Measurements from ENCODE around the gene CARS2. TPM values are rescaled to one million over a fixed set of nuclear protein-coding genes. Genes with fewer than 3 reads are reported as not detected.
"Not testable (repeated sequence)": the region's sequence is repeated elsewhere in the genome, so short reads cannot be mapped to it uniquely, and the experiment has no call there.

The CARS2 gene
- total RNA-seq, 1 donor = 107 TPM

DNA sequence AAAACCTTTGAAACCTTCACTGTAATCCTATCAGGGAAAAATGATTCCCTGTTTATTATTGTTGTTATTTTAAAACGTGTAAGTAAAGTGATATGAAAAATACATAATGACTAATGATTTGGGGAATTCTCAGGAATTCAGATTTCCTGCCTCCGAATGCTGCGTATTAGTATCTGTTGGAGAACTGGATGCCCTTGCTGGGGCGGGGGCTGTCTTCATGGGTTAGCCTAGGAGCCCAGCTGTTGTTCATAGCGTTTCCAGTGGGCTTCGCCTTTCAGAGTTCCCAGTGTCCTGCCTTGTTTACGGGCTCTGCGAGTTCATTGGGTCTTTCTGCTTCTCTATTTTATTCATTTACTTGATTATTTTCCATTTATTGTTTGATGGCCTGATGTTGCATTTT lies 72.1 kb downstream of the CARS2 start:
- DNase-seq (ENCODE audit: low read depth) = no peak
- no peak overlapping the region for H3K4me3 ChIP-seq (ENCODE audit: low read depth, low read length)
- TF ChIP-seq, protein P1, sequence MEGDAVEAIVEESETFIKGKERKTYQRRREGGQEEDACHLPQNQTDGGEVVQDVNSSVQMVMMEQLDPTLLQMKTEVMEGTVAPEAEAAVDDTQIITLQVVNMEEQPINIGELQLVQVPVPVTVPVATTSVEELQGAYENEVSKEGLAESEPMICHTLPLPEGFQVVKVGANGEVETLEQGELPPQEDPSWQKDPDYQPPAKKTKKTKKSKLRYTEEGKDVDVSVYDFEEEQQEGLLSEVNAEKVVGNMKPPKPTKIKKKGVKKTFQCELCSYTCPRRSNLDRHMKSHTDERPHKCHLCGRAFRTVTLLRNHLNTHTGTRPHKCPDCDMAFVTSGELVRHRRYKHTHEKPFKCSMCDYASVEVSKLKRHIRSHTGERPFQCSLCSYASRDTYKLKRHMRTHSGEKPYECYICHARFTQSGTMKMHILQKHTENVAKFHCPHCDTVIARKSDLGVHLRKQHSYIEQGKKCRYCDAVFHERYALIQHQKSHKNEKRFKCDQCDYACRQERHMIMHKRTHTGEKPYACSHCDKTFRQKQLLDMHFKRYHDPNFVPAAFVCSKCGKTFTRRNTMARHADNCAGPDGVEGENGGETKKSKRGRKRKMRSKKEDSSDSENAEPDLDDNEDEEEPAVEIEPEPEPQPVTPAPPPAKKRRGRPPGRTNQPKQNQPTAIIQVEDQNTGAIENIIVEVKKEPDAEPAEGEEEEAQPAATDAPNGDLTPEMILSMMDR (IDR thresholded peaks at IDR 0.05; ENCODE audit: insufficient read depth, low read depth, low read length) = no peak

DNA sequence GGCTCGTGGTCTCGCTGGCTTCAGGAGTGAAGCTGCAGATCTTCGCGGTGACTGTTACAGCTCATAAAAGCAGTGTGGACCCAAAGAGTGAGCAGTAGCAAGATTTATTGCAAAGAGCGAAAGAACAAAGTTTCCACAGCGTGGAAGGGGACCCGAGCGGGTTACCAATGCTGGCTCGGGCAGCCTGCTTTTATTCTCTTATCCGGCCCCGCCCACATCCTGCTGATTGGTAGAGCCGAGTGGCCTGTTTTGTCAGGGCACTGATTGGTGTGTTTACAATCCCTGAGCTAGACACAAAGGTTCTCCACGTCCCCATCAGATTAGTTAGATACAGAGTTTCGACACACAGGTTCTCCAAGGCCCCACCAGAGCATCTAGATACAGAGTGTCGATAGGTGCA lies 73.7 kb downstream of the CARS2 start:
- DNase-seq (ENCODE audit: low read depth); H3K4me3 ChIP-seq (ENCODE audit: low read depth, low read length): not testable (repeated sequence)

DNA sequence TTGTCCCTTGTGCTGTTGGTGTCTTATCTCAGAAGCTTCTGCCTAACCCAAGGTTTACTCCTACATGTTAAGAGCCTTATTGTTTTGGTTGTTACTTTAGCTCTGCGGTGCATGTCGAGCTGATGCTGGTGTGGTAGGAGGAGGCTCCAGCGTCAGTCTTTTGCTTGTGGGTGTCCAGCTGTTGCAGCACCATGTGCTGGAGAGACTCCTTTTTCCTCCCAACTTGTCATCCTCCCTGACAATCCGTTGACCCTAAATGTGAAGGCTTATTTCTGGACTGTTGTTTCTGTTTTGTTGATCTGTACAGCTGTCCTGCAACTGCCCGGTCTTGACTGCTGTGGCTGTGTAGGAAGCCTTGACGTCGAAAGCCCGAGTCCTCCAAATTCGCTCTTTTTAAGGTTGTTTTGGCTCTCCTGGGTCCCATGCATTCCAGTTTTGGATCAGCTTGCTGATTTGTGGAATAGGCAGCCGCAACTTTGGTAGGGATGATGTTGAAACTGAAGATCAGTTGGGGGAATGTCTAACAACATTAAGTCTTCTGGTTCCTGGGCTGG lies 75.3 kb downstream of the CARS2 start:
- H3K4me3 ChIP-seq (ENCODE audit: low read depth, low read length) = no peak overlapping the region
- TF ChIP-seq, protein P1 (IDR thresholded peaks at IDR 0.05; ENCODE audit: insufficient read depth, low read depth, low read length) = no peak
- DNase-seq (ENCODE audit: low read depth) = peak; percentile 62

DNA sequence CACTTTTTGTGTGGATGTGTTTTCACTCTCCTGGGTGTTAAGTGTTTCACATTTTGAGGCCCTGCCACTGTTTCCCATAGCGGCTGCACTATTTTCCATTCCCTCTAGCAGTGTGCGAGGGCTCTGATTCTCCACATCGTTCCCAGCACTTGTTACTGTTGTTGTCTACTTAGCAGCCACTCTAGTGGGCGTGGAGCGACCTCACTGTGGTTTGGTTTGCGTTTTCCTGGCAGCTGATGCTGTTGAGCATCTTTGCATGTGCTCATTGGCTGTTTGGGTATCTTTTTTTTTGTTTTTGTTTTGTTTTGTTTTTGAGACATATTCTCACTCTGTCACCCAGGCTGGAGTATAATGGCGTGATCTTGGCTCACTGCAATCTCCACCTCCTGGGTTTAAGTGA lies 76.2 kb downstream of the CARS2 start:
- peak; percentile 50 for DNase-seq (ENCODE audit: low read depth)
- TF ChIP-seq, protein P1 (IDR thresholded peaks at IDR 0.05; ENCODE audit: insufficient read depth, low read depth, low read length) = no peak
- H3K4me3 ChIP-seq (ENCODE audit: low read depth, low read length) = no peak overlapping the region

DNA sequence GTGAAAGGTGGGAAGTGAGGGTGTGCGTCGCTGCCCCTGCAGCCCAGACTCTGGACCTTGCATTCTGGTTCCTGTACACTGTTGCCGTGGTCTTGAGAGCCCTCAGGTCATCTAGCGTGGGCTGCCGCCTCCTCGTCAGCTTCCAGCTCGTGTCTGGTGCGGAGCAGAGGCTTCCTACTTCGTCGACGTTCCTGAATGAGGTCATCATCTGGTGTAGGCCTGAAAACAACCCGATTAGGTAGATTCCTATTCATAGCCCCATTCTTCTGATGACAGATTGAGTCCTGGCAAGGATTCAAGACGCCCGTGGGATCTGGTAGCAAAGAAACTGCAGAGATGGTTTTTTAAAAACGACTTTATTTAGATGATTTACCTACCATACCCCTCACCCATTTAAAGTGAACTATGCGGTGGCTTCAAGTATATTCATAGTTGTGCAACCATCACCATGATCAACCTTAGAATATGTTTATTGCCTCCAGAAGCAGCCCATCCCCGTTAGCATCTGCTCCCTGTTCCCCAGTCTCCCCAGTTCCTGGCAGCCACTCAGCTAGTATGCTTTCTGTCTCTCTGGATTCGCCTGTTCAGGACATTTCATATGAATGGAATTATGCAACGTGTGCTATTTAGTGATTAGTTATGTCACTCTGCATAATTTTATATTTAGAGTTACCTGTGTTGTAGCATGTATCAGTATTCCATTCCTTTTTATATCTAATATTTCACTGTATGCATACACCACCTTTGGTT lies 76.8 kb downstream of the CARS2 start:
- DNase-seq (ENCODE audit: low read depth) = peak; percentile 48
- H3K4me3 ChIP-seq (ENCODE audit: low read depth, low read length) = no peak overlapping the region
- TF ChIP-seq, protein P1 (IDR thresholded peaks at IDR 0.05; ENCODE audit: insufficient read depth, low read depth, low read length) = no peak

DNA sequence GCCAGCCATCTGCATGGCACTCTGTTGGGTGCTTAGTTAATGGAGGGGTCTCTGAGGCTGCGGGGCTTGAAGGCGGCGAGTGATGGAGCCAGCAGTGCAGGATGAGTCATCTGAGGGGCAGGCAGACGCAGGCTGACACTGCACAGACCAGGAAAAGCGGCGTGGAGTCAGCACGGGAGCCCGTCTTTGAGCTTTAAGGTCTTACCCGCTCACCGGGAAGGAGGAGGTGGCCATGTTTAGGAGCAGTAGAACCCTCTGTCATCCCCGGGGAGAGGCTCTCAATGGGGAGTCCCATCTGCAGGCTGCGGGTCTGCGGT lies 77.5 kb downstream of the CARS2 start:
- DNase-seq (ENCODE audit: low read depth) = peak; percentile 81
- H3K4me3 ChIP-seq (ENCODE audit: low read depth, low read length) = no peak overlapping the region
- TF ChIP-seq, protein P1 (IDR thresholded peaks at IDR 0.05; ENCODE audit: insufficient read depth, low read depth, low read length) = no peak

DNA sequence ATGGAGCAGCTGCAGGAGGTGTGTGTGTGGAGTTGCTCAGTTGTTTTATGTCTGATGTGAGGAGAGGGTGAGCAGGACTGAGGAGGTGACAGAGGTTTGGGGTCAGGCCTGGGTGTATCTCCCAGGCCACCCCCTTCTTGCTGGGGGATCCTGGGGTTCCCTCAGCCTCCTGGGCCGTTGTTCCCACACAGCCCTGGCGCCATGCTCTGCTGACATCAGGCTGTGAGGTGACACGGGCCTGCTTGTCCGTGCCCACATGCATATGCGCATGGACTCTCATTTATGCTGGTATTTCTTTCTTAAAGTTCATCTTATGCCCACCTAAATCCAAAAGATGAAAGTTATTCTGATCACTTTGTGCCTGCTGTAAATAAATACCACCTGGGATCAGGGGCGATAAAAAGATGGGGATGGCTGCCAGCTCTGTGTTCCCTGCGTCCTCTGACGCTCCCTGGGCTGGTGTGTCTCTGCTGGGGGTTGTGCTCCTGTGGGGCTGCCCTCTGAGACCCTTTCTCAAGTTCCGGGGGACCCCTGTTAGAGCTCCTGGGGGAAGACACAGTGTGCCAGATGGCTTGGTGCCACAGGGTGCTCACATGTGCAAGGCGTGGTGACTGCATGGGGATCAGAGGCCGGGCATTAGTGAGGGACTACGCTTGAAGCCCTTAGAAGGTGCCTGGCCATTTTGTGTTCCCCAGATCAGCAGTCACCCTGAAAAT lies 78.0 kb downstream of the CARS2 start:
- no peak overlapping the region for H3K4me3 ChIP-seq (ENCODE audit: low read depth, low read length)
- no peak for DNase-seq (ENCODE audit: low read depth)
- TF ChIP-seq, protein P1 (IDR thresholded peaks at IDR 0.05; ENCODE audit: insufficient read depth, low read depth, low read length) = no peak
